Uterus (tissue), 4 donors: ENCODE measurements around the gene GLCE. TPM values are rescaled to one million over a fixed set of nuclear protein-coding genes. Genes with fewer than 3 reads are reported as not detected.

Source experiments
- DNase-seq, 2 donors: peaks; one replicate each; pipeline ENCODE4 v3.0.0-alpha.2; 2019 to 2020
- H3K27ac ChIP-seq, 2 donors: fragments of 200-600 bp; sonication (generic); 1 replicate in 1 of 2; 2 replicates in 1 of 2; pipeline ENCODE4 v1.5.1; 2016 to 2018
- H3K27me3 ChIP-seq, 2 donors: fragments of 200-600 bp; sonication (generic); one replicate each; pipeline ENCODE4 v1.5.1; 2018 to 2019; ENCODE audit warnings: control low read depth in 1 of 2
- H3K36me3 ChIP-seq, 2 donors: fragments of 200-600 bp; sonication (generic); one replicate each; pipeline ENCODE4 v1.5.1; 2019; ENCODE audit warnings: control low read depth in 1 of 2
- H3K4me1 ChIP-seq, 2 donors: fragments of 200-600 bp; sonication (generic); one replicate each; pipeline ENCODE4 v1.5.1; 2018 to 2019; ENCODE audit warnings: control low read depth in 1 of 2
- H3K4me3 ChIP-seq, 2 donors: fragments of 200-600 bp; sonication (generic); 1 replicate in 1 of 2; 2 replicates in 1 of 2; pipeline ENCODE4 v1.5.1; 2018 to 2019; ENCODE audit warnings: mild to moderate bottlenecking in 1 of 2
- H3K9me3 ChIP-seq, 2 donors: fragments of 200-600 bp; sonication (generic); one replicate each; pipeline ENCODE4 v1.5.1; 2019; ENCODE audit warnings: control low read depth in 1 of 2
- POLR2A ChIP-seq, 2 donors: fragments of 450-650 bp; IDR thresholded peaks; one replicate each; pipeline ENCODE4 v1.6.1; 2016; ENCODE audit warnings: antibody characterized with exemption in 2 of 2, mild to moderate bottlenecking in 1 of 2, moderate library complexity in 1 of 2
- intact Hi-C: fragments of 100-400 bp; cut with DNase I; formaldehyde crosslinking; loops from one replicate; pipeline ENCODE4 v1.15.1; 2023; ENCODE audit warnings: low total_unique reads
- total RNA-seq, 4 donors: library from RNA; depleted of rRNA in 3 of 4; stranded (reverse); fragments of >200 nt in 3 of 4; gene quantifications; one replicate each; pipeline versions ENCODE4 v1.1.0 to v1.2.4, GENCODE V29; 2014 to 2023
- TF ChIP-seq, protein P1 (sequence below), 4 experiments: fragments of 200-600 bp in 2 of 4; fragments of 450-650 bp in 2 of 4; sonication (generic) in 2 of 4; IDR thresholded peaks; one replicate each; pipeline ENCODE4 v1.5.1; 2016 to 2019; ENCODE audit warnings: antibody characterized with exemption in 4 of 4, mild to moderate bottlenecking in 2 of 4, moderate library complexity in 1 of 4
- donor health status: DM: yes; HTN: yes; CAD: no.

The GLCE gene
- total RNA-seq, 4 donors from 2014 or later, result 3.1 to 46.0 (median 14.7) TPM

DNA sequence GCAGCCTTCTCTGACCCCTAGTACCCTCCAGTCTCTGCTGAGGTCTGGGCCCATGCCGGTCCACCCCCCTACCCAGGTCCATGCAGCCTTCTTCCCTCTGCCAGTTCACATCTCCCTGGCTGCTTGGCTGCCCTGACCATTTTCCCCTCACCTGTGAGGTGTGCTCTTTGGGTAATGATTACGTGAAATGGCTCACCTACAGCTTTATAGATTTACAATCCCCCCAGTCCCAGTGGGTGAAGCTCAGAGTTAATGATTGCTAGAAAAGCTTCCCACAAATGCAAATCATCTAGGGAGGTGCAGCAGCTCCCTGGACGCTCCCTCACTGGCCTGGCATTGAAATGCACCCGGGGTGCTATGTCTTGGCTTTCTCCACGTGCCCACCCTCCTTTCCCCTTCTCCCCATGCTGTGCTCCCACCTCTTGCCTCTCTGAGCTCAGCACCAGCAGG, 157.0 kb downstream of the GLCE start:
- H3K36me3 ChIP-seq, result no peaks in the 10 kb centered on the region
- H3K27me3 ChIP-seq, result no peaks in the 10 kb centered on the region
- no peak overlapping the region for H3K4me3 ChIP-seq
- H3K4me1 ChIP-seq, result no peaks in the 10 kb centered on the region
- H3K9me3 ChIP-seq, result no peaks in the 10 kb centered on the region
- no peak for DNase-seq
- TF ChIP-seq, protein P1, sequence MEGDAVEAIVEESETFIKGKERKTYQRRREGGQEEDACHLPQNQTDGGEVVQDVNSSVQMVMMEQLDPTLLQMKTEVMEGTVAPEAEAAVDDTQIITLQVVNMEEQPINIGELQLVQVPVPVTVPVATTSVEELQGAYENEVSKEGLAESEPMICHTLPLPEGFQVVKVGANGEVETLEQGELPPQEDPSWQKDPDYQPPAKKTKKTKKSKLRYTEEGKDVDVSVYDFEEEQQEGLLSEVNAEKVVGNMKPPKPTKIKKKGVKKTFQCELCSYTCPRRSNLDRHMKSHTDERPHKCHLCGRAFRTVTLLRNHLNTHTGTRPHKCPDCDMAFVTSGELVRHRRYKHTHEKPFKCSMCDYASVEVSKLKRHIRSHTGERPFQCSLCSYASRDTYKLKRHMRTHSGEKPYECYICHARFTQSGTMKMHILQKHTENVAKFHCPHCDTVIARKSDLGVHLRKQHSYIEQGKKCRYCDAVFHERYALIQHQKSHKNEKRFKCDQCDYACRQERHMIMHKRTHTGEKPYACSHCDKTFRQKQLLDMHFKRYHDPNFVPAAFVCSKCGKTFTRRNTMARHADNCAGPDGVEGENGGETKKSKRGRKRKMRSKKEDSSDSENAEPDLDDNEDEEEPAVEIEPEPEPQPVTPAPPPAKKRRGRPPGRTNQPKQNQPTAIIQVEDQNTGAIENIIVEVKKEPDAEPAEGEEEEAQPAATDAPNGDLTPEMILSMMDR (IDR thresholded peaks at IDR 0.05), result no peak
- no peak for TF ChIP-seq POLR2A (IDR thresholded peaks at IDR 0.05)
- intact Hi-C loops, result no loop called here
- no peak overlapping the region for H3K27ac ChIP-seq

DNA sequence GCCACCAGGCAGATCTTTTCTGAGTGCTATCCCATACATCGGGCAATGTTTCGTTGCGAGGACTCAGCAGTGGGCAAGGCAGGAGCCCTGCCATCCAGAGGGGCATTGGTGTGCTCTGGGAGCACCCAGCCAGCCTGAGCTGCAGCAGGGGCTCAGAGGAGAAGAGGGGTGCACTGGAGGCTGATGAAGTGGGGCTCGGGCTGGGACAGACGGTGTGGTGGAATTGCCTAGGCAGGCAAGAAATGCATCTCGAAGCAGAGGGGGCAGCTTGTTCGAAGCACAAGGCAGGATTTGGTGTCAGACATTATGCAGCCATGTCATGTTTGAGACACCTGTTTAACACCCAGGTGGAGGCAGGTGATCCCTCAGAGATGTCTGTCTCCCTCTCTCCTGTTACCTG, 157.6 kb downstream of the GLCE start:
- Histone ChIP-seq H3K9me3 (no peaks in the 10 kb centered on the region), H3K27me3 (no peaks in the 10 kb centered on the region), H3K4me1 (no peaks in the 10 kb centered on the region), H3K36me3 (no peaks in the 10 kb centered on the region), H3K4me3 (no peak overlapping the region), H3K27ac (no peak overlapping the region)
- no peak for DNase-seq
- intact Hi-C loops, result no loop called here
- TF ChIP-seq, protein P1 (IDR thresholded peaks at IDR 0.05), result no peak
- TF ChIP-seq POLR2A (IDR thresholded peaks at IDR 0.05), result no peak

DNA sequence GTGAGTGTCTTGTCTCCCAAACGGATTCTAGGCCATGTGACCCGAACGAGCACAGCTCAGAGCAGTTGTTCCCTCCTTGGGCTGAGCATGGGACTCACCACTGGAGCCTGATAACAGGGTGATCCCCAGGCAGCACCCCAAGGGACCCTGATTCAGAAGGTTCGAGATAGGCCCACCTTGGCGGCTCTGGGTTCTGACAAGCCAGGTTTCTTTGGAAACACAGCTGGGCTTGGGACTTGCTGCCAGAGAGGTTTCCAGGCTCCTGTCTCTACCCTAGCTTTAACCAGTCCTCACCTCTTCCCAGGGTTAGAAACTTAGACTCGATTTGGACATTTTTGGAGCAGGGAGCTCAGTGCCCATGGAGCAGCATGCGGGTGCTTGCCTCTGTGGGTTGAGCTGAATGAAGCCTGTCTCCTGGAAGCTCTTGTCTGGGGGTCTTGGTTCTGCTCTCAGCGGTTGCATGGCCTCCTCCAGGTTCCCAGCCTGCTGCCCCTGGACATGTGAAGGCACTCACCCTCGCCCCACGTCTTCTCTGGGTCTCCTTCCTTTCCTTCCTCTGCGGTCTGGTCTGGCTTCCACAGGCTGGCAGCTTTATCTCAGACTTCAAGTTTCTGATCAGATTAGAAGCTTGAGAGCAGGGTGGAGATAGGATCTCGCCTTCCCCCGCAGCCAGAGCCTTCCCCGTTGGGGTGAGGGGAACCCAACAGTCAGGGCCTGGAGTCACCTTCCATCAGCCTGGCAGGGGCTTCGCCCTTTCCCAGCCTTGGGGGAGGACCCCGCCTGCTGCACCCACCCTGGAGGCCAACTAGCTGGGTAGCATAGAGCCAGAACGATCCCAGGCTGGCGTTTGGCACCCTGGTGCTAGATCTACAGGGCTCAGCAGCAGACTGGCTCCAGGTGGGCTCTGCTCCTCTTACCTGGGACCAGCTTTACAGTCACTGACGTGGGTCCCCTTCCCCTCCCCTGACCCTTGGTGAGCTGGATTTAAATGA, 159.2 kb downstream of the GLCE start:
- Histone ChIP-seq H3K4me1 (no peaks in the 10 kb centered on the region), H3K9me3 (no peaks in the 10 kb centered on the region), H3K36me3 (no peaks in the 10 kb centered on the region), H3K27ac (no peak overlapping the region), H3K4me3 (no peak overlapping the region), H3K27me3 (no peaks in the 10 kb centered on the region)
- intact Hi-C loops, result no loop called here
- no peak for TF ChIP-seq POLR2A (IDR thresholded peaks at IDR 0.05)
- TF ChIP-seq, protein P1 (IDR thresholded peaks at IDR 0.05), result no peak
- DNase-seq, result no peak

DNA sequence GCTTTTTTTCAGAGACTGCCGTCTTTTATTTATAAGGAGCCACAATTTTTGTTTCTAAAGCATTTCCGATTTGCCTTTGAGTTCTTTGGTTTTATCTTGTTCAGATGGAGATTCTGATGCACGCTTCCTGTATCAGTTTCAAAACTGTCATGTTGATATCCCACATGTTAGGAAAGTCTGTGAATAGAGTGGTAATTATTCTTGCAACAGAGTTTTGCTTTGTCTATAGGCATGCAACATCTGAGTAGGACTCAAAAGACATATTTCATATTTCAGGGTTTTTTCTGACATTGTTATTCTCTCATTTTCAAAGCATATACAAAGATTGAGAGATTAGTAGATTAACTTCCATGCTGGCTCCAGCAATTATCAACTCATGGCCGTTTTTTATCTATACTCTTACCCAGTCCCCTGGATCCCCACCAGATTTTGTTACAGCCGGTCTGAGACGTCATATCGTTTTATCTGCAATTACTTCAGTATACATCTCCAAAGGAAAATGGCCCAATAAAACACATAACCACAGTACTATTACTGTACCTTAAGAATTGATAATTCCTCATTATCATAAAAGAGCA, 160.6 kb downstream of the GLCE start:
- TF ChIP-seq, protein P1 (IDR thresholded peaks at IDR 0.05), result no peak
- TF ChIP-seq POLR2A (IDR thresholded peaks at IDR 0.05), result no peak
- H3K9me3 ChIP-seq, result no peaks in the 10 kb centered on the region
- H3K36me3 ChIP-seq, result no peaks in the 10 kb centered on the region
- no peak overlapping the region for H3K4me3 ChIP-seq
- no peaks in the 10 kb centered on the region for H3K4me1 ChIP-seq
- DNase-seq, result no peak
- no peaks in the 10 kb centered on the region for H3K27me3 ChIP-seq
- H3K27ac ChIP-seq, result no peak overlapping the region
- intact Hi-C loops, result no loop called here

Other genes with a start within 250 kb of the GLCE start
- gene SPESP1, start 230.1 kb upstream of the GLCE start, total RNA-seq, result 1 to 10 TPM; 1.4 to 6.8 (median 4.2) TPM
- under 1 TPM in 2 of 4 donors, not detected in 2; 0.21 to 0.52 TPM for gene NOX5, start 145.9 kb upstream of the GLCE start, total RNA-seq
- under 1 TPM in 2 of 4 donors, not detected in 2; 0.28 to 0.61 TPM for gene PAQR5, start 138.3 kb downstream of the GLCE start, total RNA-seq